ENCODE results near the gene DPP7.

DNA sequence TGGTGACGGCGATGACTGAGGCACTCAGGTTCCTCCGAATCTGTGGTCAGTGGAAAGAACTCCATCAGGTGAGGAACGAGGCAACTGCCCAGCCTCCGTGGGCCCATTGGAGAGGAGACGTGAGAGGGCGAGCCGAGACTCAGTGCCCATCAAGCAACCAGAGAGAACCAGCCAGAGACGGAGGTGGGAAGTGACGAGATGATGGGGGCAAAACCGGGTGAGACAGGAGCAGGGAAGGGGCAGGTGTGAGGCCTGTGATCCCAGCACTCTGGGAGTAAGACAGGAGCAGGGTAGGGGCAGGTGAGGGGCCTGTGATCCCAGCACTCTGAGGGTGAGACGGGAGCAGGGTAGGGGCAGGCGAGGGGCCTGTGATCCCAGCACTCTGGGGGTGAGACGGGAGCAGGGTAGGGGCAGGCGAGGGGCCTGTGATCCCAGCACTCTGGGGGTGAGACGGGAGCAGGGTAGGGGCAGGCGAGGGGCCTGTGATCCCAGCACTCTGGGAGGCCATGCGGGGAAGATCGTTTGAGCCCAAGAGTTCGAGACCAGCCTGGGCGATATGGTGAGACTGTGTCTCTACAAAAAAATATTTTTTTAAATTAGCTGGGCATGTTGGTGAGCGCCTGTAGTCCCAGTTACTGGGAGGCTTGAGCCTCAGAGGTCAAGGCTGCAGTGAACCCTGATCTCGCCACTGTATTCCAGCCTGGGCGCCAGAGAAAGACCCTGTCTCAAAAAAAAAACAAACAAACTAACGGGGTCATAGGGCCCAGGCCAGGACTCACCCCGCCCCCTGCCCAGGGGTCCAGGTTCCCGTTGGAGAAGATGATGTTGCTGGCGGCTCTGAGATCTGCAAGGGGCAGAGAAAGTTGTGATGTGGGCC is 3.4 kb downstream of the DPP7 start:
- TF ChIP-seq, protein P1, sequence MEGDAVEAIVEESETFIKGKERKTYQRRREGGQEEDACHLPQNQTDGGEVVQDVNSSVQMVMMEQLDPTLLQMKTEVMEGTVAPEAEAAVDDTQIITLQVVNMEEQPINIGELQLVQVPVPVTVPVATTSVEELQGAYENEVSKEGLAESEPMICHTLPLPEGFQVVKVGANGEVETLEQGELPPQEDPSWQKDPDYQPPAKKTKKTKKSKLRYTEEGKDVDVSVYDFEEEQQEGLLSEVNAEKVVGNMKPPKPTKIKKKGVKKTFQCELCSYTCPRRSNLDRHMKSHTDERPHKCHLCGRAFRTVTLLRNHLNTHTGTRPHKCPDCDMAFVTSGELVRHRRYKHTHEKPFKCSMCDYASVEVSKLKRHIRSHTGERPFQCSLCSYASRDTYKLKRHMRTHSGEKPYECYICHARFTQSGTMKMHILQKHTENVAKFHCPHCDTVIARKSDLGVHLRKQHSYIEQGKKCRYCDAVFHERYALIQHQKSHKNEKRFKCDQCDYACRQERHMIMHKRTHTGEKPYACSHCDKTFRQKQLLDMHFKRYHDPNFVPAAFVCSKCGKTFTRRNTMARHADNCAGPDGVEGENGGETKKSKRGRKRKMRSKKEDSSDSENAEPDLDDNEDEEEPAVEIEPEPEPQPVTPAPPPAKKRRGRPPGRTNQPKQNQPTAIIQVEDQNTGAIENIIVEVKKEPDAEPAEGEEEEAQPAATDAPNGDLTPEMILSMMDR (IDR thresholded peaks at IDR 0.05) = no peak
- TF ChIP-seq POLR2A (IDR thresholded peaks at IDR 0.05) = no peak
